HepG2 (cell line): ENCODE results near the gene FLYWCH1. TPM values are rescaled to one million over a fixed set of nuclear protein-coding genes. Genes with fewer than 3 reads are reported as not detected.

Source experiments
- CTCF ChIP-seq: sonication (generic); formaldehyde crosslinking; IDR thresholded peaks from 2 replicates; pipeline ENCODE4 v1.5.0; 2020; ENCODE audit warnings: mild to moderate bottlenecking, missing genetic modification reagents, moderate library complexity
- GRHL1 ChIP-seq: sonication (generic); formaldehyde crosslinking; conservative IDR thresholded peaks from 2 replicates; pipeline ENCODE4 v1.8.0; 2022; ENCODE audit warnings: missing genetic modification reagents
- PHF21A ChIP-seq: sonication (generic); formaldehyde crosslinking; IDR thresholded peaks from 2 replicates; pipeline ENCODE4 v1.5.0; 2020; ENCODE audit warnings: mild to moderate bottlenecking, missing genetic modification reagents
- PRDM15 ChIP-seq: sonication (generic); formaldehyde crosslinking; IDR thresholded peaks from 2 replicates; pipeline ENCODE4 v1.4.0; 2020; ENCODE audit warnings: missing genetic modification reagents
- RBAK ChIP-seq: sonication (generic); formaldehyde crosslinking; IDR thresholded peaks from 2 replicates; pipeline ENCODE4 v1.5.1; 2020; ENCODE audit warnings: mild to moderate bottlenecking, missing genetic modification reagents
- TAF1 ChIP-seq: sonication (generic); formaldehyde crosslinking; IDR thresholded peaks from 2 replicates; pipeline ENCODE4 v1.4.0; 2020; ENCODE audit warnings: missing genetic modification reagents
- U2AF2 ChIP-seq: fragments of 200-400 bp; formaldehyde crosslinking; IDR thresholded peaks from 2 replicates; pipeline ENCODE4 v1.6.1; 2017; ENCODE audit warnings: low read depth, mild to moderate bottlenecking, low read length
- YEATS4 ChIP-seq: sonication (generic); formaldehyde crosslinking; IDR thresholded peaks from 2 replicates; pipeline ENCODE4 v1.4.0; 2020; ENCODE audit warnings: missing genetic modification reagents, borderline replicate concordance
- ZBTB26 ChIP-seq: IDR thresholded peaks from 2 replicates; pipeline ENCODE4 v1.6.1; 2016; ENCODE audit warnings: missing compliant biosample characterization, missing genetic modification reagents, borderline replicate concordance
- ZNF672 ChIP-seq: sonication (generic); formaldehyde crosslinking; IDR thresholded peaks from 2 replicates; pipeline ENCODE4 v1.8.1; 2022; ENCODE audit warnings: missing genetic modification reagents
- ZNF883 ChIP-seq: sonication (generic); formaldehyde crosslinking; IDR thresholded peaks from 2 replicates; pipeline ENCODE4 v1.5.1; 2020; ENCODE audit warnings: mild to moderate bottlenecking, missing genetic modification reagents; ENCODE audit errors: not compliant biosample characterization
- polyA plus RNA-seq, 8 experiments: library from polyadenylated mRNA; depleted of rRNA in 3 of 8; stranded (reverse) in 7 of 8; unstranded in 1 of 8; fragments of >200 nt; fragmentation: Illumina TruSeq in 4 of 8; extraction: Trizol in 4 of 8; gene quantifications; 2 replicates each; pipeline versions ENCODE4 v1.2.1 to v1.2.3, GENCODE V29; 2011 to 2016; ENCODE audit warnings: low read depth in 4 of 8, missing spikeins in 1 of 8, mixed read lengths in 1 of 8; ENCODE audit not compliant: insufficient read depth in 1 of 8
- total RNA-seq, 5 experiments: library from RNA; depleted of rRNA; stranded (reverse); fragments of >200 nt; fragmentation: Illumina TruSeq; extraction: Trizol; gene quantifications; 2 replicates each; pipeline ENCODE4 v1.2.3, GENCODE V29; 2016; ENCODE audit warnings: low read depth in 1 of 5
- TF ChIP-seq, protein P1 (sequence below): sonication (generic); formaldehyde crosslinking; IDR thresholded peaks from 2 replicates; pipeline ENCODE4 v1.4.0; 2020; ENCODE audit warnings: mild to moderate bottlenecking, missing genetic modification reagents
- TF ChIP-seq, protein P2 (sequence below): sonication (generic); formaldehyde crosslinking; IDR thresholded peaks from 2 replicates; pipeline ENCODE4 v1.4.0; 2020; ENCODE audit warnings: missing genetic modification reagents, borderline replicate concordance
- TF ChIP-seq, protein P3 (sequence below): sonication (generic); formaldehyde crosslinking; IDR thresholded peaks from 2 replicates; pipeline ENCODE4 v1.9.0; 2022; ENCODE audit warnings: missing genetic modification reagents, mild to moderate bottlenecking, borderline replicate concordance

FLYWCH1 gene
- total and polyA plus RNA-seq, 2 of the 13 experiments (the other 11 are each of a cell fraction or from before 2014, with no cell fraction given): 7.3 to 12.4 TPM

- no peak for TF ChIP-seq PRDM15 (CRISPR knock-in tag)
- TF ChIP-seq ZBTB26 (CRISPR knock-in tag): no peak
- peak; percentile 81 for TF ChIP-seq CTCF (CRISPR knock-in tag)
- TF ChIP-seq, protein P1, sequence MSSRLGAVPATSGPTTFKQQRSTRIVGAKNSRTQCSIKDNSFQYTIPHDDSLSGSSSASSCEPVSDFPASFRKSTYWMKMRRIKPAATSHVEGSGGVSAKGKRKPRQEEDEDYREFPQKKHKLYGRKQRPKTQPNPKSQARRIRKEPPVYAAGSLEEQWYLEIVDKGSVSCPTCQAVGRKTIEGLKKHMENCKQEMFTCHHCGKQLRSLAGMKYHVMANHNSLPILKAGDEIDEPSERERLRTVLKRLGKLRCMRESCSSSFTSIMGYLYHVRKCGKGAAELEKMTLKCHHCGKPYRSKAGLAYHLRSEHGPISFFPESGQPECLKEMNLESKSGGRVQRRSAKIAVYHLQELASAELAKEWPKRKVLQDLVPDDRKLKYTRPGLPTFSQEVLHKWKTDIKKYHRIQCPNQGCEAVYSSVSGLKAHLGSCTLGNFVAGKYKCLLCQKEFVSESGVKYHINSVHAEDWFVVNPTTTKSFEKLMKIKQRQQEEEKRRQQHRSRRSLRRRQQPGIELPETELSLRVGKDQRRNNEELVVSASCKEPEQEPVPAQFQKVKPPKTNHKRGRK (CRISPR knock-in tag): no peak
- no peak for TF ChIP-seq TAF1 (CRISPR knock-in tag)
- no peak for TF ChIP-seq U2AF2
- TF ChIP-seq, protein P2, sequence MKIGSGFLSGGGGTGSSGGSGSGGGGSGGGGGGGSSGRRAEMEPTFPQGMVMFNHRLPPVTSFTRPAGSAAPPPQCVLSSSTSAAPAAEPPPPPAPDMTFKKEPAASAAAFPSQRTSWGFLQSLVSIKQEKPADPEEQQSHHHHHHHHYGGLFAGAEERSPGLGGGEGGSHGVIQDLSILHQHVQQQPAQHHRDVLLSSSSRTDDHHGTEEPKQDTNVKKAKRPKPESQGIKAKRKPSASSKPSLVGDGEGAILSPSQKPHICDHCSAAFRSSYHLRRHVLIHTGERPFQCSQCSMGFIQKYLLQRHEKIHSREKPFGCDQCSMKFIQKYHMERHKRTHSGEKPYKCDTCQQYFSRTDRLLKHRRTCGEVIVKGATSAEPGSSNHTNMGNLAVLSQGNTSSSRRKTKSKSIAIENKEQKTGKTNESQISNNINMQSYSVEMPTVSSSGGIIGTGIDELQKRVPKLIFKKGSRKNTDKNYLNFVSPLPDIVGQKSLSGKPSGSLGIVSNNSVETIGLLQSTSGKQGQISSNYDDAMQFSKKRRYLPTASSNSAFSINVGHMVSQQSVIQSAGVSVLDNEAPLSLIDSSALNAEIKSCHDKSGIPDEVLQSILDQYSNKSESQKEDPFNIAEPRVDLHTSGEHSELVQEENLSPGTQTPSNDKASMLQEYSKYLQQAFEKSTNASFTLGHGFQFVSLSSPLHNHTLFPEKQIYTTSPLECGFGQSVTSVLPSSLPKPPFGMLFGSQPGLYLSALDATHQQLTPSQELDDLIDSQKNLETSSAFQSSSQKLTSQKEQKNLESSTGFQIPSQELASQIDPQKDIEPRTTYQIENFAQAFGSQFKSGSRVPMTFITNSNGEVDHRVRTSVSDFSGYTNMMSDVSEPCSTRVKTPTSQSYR (CRISPR knock-in tag): no peak
- TF ChIP-seq RBAK (CRISPR knock-in tag): no peak
- no peak for TF ChIP-seq GRHL1 (CRISPR knock-in tag)
- no peak for TF ChIP-seq YEATS4 (CRISPR knock-in tag)
- no peak for TF ChIP-seq ZNF883 (CRISPR knock-in tag)
- TF ChIP-seq PHF21A (CRISPR knock-in tag): peak; percentile 39; the same call in 1 of the 2 replicates
- TF ChIP-seq, protein P3, sequence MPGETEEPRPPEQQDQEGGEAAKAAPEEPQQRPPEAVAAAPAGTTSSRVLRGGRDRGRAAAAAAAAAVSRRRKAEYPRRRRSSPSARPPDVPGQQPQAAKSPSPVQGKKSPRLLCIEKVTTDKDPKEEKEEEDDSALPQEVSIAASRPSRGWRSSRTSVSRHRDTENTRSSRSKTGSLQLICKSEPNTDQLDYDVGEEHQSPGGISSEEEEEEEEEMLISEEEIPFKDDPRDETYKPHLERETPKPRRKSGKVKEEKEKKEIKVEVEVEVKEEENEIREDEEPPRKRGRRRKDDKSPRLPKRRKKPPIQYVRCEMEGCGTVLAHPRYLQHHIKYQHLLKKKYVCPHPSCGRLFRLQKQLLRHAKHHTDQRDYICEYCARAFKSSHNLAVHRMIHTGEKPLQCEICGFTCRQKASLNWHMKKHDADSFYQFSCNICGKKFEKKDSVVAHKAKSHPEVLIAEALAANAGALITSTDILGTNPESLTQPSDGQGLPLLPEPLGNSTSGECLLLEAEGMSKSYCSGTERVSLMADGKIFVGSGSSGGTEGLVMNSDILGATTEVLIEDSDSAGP (CRISPR knock-in tag): peak; percentile 51; the same call in 1 of the 2 replicates
- no peak for TF ChIP-seq ZNF672 (CRISPR knock-in tag)
Measured at GRCh38 chr16:2983706-2984136, 72.0 kb downstream of the FLYWCH1 start (continued).
